ENCODE measurements around the gene ATP5ME.

Gene ATP5ME

GRCh38 chr4:663046-663437, 11.0 kb downstream of the ATP5ME start:
- no peaks in the 10 kb centered on the region for H3K27me3 ChIP-seq (ENCODE audit: insufficient read depth, low read length, poor library complexity)
- peak overlapping the region; percentile 100 for H3K9ac ChIP-seq (ENCODE audit: low read depth, low read length)
- peaks cover 9% of the 10 kb centered on the region for H4K20me1 ChIP-seq (ENCODE audit: insufficient read depth, low read length)
- peaks cover 32% of the 10 kb centered on the region for H3K79me2 ChIP-seq (ENCODE audit: insufficient read depth, low read length)
- H3K4me2 ChIP-seq (ENCODE audit: insufficient read depth, low read length) = peak overlapping the region; percentile 98
- peak overlapping the region; percentile 85 to 92 for H3K4me3 ChIP-seq (ENCODE audit: low read depth in 1 of 2, low read length in 2 of 2)
- peak overlapping the region; percentile 93 for H3K27ac ChIP-seq (ENCODE audit: low read length)
- H3K9me3 ChIP-seq (ENCODE audit: insufficient read depth, low read length, severe bottlenecking) = no peaks in the 10 kb centered on the region
- peak overlapping the region; percentile 84 for H2AFZ ChIP-seq (ENCODE audit: low read depth, low read length)
- no peak for DNase-seq
- ATAC-seq (ENCODE audit: insufficient read depth, low read depth) = peak; percentile 18
- TF ChIP-seq, protein P1, sequence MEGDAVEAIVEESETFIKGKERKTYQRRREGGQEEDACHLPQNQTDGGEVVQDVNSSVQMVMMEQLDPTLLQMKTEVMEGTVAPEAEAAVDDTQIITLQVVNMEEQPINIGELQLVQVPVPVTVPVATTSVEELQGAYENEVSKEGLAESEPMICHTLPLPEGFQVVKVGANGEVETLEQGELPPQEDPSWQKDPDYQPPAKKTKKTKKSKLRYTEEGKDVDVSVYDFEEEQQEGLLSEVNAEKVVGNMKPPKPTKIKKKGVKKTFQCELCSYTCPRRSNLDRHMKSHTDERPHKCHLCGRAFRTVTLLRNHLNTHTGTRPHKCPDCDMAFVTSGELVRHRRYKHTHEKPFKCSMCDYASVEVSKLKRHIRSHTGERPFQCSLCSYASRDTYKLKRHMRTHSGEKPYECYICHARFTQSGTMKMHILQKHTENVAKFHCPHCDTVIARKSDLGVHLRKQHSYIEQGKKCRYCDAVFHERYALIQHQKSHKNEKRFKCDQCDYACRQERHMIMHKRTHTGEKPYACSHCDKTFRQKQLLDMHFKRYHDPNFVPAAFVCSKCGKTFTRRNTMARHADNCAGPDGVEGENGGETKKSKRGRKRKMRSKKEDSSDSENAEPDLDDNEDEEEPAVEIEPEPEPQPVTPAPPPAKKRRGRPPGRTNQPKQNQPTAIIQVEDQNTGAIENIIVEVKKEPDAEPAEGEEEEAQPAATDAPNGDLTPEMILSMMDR (IDR thresholded peaks at IDR 0.05; ENCODE audit: borderline replicate concordance, extremely low read depth, low read length, poor library complexity, severe bottlenecking) = no peak
- no peak for TF ChIP-seq EZH2 (IDR thresholded peaks at IDR 0.05; ENCODE audit: borderline replicate concordance, low read depth, low read length, severe bottlenecking)
- peaks cover 27% of the 10 kb centered on the region for H3K36me3 ChIP-seq (ENCODE audit: insufficient read depth, low read length)
- H3K4me1 ChIP-seq (ENCODE audit: insufficient read depth, low read length) = peaks cover 36% of the 10 kb centered on the region

DNA sequence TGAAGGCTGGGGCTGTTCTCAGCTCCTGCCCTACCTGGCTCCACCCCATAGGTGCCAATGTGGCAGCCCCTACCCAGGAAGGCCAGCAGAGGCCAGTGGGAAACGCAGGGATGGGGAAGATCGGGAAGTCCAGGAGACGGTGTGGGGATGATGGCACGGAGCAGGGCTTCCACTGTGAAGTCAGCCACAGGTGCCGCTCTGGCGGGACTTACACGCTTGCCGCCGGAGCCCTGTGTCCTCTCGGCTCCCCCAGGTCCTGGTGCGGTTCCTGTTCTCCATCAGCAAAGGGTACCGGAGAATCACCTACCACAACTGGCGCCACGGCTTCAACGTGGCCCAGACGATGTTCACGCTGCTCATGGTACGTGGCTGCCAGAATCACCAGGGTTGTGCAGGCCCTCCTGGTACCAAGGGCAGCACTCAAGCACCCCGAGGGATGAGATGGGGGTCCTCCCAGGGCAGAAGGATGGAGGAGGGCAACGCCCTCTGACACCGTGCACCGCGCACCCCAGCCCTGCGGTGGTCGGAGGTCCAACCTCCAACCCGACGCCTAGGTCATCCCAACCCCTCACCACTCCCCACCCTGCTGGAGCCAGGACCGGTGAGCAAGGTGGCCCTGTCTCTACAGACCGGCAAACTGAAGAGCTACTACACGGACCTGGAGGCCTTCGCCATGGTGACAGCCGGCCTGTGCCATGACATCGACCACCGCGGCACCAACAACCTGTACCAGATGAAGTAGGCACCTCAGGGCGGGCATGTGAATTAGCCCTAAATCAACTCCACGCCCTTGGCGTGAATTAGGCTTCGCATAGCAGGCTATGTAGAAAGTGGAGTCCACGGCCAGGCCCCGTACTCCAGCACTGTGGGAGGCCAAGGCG, 12.0 kb downstream of the ATP5ME start:
- Histone ChIP-seq H3K9me3 (ENCODE audit: insufficient read depth, low read length, severe bottlenecking) (no peaks in the 10 kb centered on the region), H3K9ac (ENCODE audit: low read depth, low read length) (no peak overlapping the region), H3K27ac (ENCODE audit: low read length) (no peak overlapping the region), H2AFZ (ENCODE audit: low read depth, low read length) (no peak overlapping the region), H3K4me3 (ENCODE audit: low read depth in 1 of 2, low read length in 2 of 2) (peak overlapping the region in 1 of 2 experiments; percentile 85; a peak in 2 of 4 replicates), H3K4me2 (ENCODE audit: insufficient read depth, low read length) (peak overlapping the region; percentile 98), H3K27me3 (ENCODE audit: insufficient read depth, low read length, poor library complexity) (no peaks in the 10 kb centered on the region), H4K20me1 (ENCODE audit: insufficient read depth, low read length) (peaks cover 9% of the 10 kb centered on the region), H3K36me3 (ENCODE audit: insufficient read depth, low read length) (peaks cover 27% of the 10 kb centered on the region), H3K4me1 (ENCODE audit: insufficient read depth, low read length) (peaks cover 36% of the 10 kb centered on the region), H3K79me2 (ENCODE audit: insufficient read depth, low read length) (peaks cover 32% of the 10 kb centered on the region)
- no peak for ATAC-seq (ENCODE audit: insufficient read depth, low read depth)
- no peak for DNase-seq
- no peak for TF ChIP-seq EZH2 (IDR thresholded peaks at IDR 0.05; ENCODE audit: borderline replicate concordance, low read depth, low read length, severe bottlenecking)
- TF ChIP-seq, protein P1 (IDR thresholded peaks at IDR 0.05; ENCODE audit: borderline replicate concordance, extremely low read depth, low read length, poor library complexity, severe bottlenecking) = no peak

DNA sequence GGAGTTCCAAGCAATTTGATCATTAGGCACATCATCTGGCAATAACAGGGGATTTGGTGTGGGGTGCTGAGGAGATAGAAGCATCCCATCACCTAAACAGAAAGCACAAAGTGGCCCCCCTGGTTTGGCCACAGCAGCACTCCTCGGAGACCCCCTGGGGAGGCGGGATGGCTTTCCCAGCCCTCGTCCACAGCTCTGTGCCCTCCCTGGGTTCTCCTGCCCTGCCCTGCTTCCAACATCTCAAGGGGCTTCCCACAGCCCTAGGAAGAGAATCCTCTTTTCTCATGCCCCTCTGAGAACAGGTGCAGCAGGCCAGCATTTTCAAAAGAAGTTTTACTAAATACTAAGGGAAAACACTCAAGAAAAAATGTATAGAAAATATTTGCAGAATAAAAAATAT, 12.8 kb downstream of the ATP5ME start:
- peaks cover 36% of the 10 kb centered on the region for H3K4me1 ChIP-seq (ENCODE audit: insufficient read depth, low read length)
- H4K20me1 ChIP-seq (ENCODE audit: insufficient read depth, low read length) = peaks cover 9% of the 10 kb centered on the region
- ATAC-seq (ENCODE audit: insufficient read depth, low read depth) = no peak
- no peak overlapping the region for H3K4me2 ChIP-seq (ENCODE audit: insufficient read depth, low read length)
- H2AFZ ChIP-seq (ENCODE audit: low read depth, low read length) = no peak overlapping the region
- no peak for DNase-seq
- no peak overlapping the region for H3K9ac ChIP-seq (ENCODE audit: low read depth, low read length)
- TF ChIP-seq, protein P1 (IDR thresholded peaks at IDR 0.05; ENCODE audit: borderline replicate concordance, extremely low read depth, low read length, poor library complexity, severe bottlenecking) = no peak
- TF ChIP-seq EZH2 (IDR thresholded peaks at IDR 0.05; ENCODE audit: borderline replicate concordance, low read depth, low read length, severe bottlenecking) = no peak
- H3K27ac ChIP-seq (ENCODE audit: low read length) = no peak overlapping the region
- H3K4me3 ChIP-seq (ENCODE audit: low read depth in 1 of 2, low read length in 2 of 2) = no peak overlapping the region
- no peaks in the 10 kb centered on the region for H3K27me3 ChIP-seq (ENCODE audit: insufficient read depth, low read length, poor library complexity)
- peaks cover 32% of the 10 kb centered on the region for H3K79me2 ChIP-seq (ENCODE audit: insufficient read depth, low read length)
- H3K9me3 ChIP-seq (ENCODE audit: insufficient read depth, low read length, severe bottlenecking) = no peaks in the 10 kb centered on the region
- H3K36me3 ChIP-seq (ENCODE audit: insufficient read depth, low read length) = peaks cover 27% of the 10 kb centered on the region

All from DND-41 (cell line).